PFSK-1 (cell line): Measurements from ENCODE around the gene RAD23B.

Source experiments
- FOXP2 ChIP-seq: optimal IDR thresholded peaks from 2 replicates; pipeline ENCODE3; 2011; ENCODE audit warnings: borderline replicate concordance, control low read depth, inconsistent platforms; ENCODE audit not compliant: insufficient read depth; ENCODE audit errors: extremely low read length, extremely low read depth
- POLR2AphosphoS5 ChIP-seq: IDR thresholded peaks from 2 replicates; pipeline ENCODE4 v1.6.1; 2012; ENCODE audit warnings: low read depth, mild to moderate bottlenecking, control low read depth, low read length, moderate library complexity
- SIN3A ChIP-seq: IDR thresholded peaks from 2 replicates; pipeline ENCODE4 v1.6.1; 2012; ENCODE audit warnings: mild to moderate bottlenecking, low read length, moderate library complexity, borderline replicate concordance; ENCODE audit not compliant: insufficient read depth
- TAF1 ChIP-seq: IDR thresholded peaks from 2 replicates; pipeline ENCODE4 v1.6.1; 2012; ENCODE audit warnings: low read length, control low read depth, borderline replicate concordance; ENCODE audit not compliant: insufficient read depth
- TF ChIP-seq, protein P1 (sequence below), 2 experiments: IDR thresholded peaks; 2 replicates each; pipeline versions ENCODE4 v1.6.1 to v1.8.0; 2011 to 2012; ENCODE audit warnings: low read depth in 2 of 2, low read length in 2 of 2, control low read depth in 1 of 2, inconsistent platforms in 1 of 2, mild to moderate bottlenecking in 1 of 2, moderate library complexity in 1 of 2; ENCODE audit not compliant: insufficient read depth in 1 of 2

RAD23B gene

DNA sequence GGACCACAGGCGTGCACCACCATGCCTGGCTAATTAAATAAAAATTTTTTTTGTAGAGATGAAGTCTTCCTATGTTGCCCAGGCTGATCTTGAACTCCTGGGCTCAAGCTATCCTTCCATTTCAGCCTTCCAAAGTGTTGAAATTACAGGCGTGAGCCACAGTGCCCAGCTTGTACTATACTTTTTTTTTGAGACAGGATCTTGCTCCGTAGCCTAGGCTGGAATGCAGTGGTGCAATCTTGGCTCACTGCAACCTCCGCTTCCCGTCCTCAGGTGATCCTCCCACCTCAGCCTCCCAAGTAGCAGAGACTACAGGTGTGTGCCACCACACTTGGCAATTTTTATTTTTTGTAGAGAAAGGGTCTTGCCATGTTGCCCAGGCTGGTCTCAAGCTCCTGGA is 5.3 kb upstream of the RAD23B start:
- TF ChIP-seq, protein P1, sequence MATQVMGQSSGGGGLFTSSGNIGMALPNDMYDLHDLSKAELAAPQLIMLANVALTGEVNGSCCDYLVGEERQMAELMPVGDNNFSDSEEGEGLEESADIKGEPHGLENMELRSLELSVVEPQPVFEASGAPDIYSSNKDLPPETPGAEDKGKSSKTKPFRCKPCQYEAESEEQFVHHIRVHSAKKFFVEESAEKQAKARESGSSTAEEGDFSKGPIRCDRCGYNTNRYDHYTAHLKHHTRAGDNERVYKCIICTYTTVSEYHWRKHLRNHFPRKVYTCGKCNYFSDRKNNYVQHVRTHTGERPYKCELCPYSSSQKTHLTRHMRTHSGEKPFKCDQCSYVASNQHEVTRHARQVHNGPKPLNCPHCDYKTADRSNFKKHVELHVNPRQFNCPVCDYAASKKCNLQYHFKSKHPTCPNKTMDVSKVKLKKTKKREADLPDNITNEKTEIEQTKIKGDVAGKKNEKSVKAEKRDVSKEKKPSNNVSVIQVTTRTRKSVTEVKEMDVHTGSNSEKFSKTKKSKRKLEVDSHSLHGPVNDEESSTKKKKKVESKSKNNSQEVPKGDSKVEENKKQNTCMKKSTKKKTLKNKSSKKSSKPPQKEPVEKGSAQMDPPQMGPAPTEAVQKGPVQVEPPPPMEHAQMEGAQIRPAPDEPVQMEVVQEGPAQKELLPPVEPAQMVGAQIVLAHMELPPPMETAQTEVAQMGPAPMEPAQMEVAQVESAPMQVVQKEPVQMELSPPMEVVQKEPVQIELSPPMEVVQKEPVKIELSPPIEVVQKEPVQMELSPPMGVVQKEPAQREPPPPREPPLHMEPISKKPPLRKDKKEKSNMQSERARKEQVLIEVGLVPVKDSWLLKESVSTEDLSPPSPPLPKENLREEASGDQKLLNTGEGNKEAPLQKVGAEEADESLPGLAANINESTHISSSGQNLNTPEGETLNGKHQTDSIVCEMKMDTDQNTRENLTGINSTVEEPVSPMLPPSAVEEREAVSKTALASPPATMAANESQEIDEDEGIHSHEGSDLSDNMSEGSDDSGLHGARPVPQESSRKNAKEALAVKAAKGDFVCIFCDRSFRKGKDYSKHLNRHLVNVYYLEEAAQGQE (IDR thresholded peaks at IDR 0.05; ENCODE audit: insufficient read depth in 1 of 2, low read depth in 2 of 2, low read length in 2 of 2), result no peak
- no peak for TF ChIP-seq SIN3A
- TF ChIP-seq FOXP2, result no peak
- no peak for TF ChIP-seq POLR2AphosphoS5
- TF ChIP-seq TAF1, result no peak

DNA sequence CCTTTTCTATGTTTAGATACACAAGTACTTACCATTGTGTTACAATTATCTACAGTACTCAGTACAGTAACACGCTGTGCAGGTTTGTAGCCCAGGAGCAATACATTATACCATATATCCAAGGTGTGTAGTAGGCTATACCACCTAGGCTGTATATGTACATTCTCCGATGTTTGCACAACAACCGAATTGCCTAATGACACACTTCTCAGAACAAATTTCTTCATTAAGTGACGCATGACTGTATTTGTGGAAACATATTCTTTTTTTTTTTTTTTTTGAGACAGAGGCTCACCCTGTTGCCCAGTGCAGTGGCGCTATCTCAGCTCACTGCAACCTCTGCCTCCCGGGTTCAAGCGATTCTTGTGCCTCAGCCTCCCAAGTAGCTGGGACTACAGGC is 4.0 kb upstream of the RAD23B start:
- TF ChIP-seq FOXP2 (no peak), SIN3A (no peak), TAF1 (no peak), POLR2AphosphoS5 (no peak)
- TF ChIP-seq, protein P1 (IDR thresholded peaks at IDR 0.05; ENCODE audit: insufficient read depth in 1 of 2, low read depth in 2 of 2, low read length in 2 of 2), result no peak

DNA sequence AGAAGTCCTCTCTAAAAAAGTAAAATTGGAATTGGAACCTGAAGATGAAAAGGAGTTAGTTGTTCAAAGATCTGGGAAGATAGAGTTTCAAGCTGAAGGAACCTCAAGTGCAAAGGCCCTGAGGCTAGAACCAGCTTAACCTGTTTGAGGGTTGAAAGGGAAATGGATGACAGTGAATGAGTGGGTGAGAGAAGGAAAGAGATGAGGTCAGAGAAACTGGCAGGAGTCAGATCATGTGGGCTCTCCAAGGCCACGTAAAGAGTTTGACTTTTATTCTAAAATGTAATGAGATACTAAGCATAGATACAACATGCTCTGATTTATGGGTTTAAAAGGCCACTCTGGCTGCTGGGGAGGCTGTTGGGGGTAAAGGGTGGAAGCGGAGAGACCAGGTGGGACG is 2.5 kb upstream of the RAD23B start:
- no peak for TF ChIP-seq FOXP2
- TF ChIP-seq POLR2AphosphoS5, result no peak
- TF ChIP-seq TAF1, result no peak
- TF ChIP-seq, protein P1 (IDR thresholded peaks at IDR 0.05; ENCODE audit: insufficient read depth in 1 of 2, low read depth in 2 of 2, low read length in 2 of 2), result no peak
- no peak for TF ChIP-seq SIN3A

GRCh38 chr9:107281184-107281583 is 1.9 kb upstream of the RAD23B start:
- TF ChIP-seq FOXP2 (no peak), TAF1 (no peak), POLR2AphosphoS5 (no peak), SIN3A (no peak)
- TF ChIP-seq, protein P1 (IDR thresholded peaks at IDR 0.05; ENCODE audit: insufficient read depth in 1 of 2, low read depth in 2 of 2, low read length in 2 of 2), result no peak

- TF ChIP-seq POLR2AphosphoS5, result no peak
- no peak for TF ChIP-seq SIN3A
- TF ChIP-seq FOXP2, result no peak
- TF ChIP-seq, protein P1 (IDR thresholded peaks at IDR 0.05; ENCODE audit: insufficient read depth in 1 of 2, low read depth in 2 of 2, low read length in 2 of 2), result no peak
- TF ChIP-seq TAF1, result no peak
Observed at GRCh38 chr9:107281922-107282667, 984 bp upstream of the RAD23B start.
